HG02981 (cell line): ENCODE data around the gene BCL2L15.

Experiments used
- ATAC-seq: cut with Tn5 transposase; IDR thresholded peaks from one replicate; pipeline ENCODE4 v1.9.1; 2021; ENCODE audit warnings: mild to moderate bottlenecking, moderate library complexity; ENCODE audit not compliant: unreplicated experiment

BCL2L15 gene

GRCh38 chr1:113887402-113888175, at the start of gene BCL2L15:
Gene BCL2L15 (minus strand): TSS chr1:113887581. CDS start chr1:113887375, 206 bp downstream.
- ATAC-seq, result no peak

DNA sequence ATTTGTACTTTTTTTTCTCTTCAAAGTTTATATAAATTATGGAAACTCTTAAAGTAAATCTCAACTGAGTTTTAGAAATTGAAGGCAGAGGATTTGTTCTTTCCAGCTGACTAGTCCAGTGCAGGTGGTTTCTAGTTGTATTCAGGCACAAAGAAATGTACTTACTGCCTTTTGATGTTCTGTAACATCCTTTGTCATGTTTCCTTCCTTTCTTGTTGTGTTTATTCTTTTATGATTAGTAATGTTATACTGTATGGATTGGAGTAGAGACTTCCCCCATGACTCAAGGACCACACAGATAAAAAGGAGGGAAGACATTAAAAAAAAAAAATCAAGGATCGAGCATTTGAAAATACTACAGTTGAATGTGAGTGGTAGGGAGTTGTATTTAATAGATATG, 49.8 kb upstream of the BCL2L15 start:
- ATAC-seq, result no peak

DNA sequence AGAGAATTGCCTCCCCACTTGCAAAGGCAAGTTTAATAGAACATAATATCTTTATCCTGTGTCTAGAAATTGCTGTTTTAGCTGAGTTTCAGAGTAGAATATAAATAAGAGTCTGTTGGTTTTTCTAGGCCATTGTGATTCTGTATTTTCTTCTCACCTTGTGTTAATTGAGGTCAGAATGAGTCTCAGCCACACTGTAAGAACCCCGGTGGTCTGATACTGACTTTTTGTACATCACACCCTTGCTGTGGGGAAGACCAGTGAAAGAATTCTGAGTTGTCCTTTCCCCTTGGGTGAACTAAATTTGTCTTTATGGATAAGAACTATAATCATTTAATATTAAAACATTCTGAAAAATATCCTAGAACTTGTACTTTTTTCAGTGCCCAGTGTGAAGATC, 48.6 kb upstream of the BCL2L15 start:
- no peak for ATAC-seq

DNA sequence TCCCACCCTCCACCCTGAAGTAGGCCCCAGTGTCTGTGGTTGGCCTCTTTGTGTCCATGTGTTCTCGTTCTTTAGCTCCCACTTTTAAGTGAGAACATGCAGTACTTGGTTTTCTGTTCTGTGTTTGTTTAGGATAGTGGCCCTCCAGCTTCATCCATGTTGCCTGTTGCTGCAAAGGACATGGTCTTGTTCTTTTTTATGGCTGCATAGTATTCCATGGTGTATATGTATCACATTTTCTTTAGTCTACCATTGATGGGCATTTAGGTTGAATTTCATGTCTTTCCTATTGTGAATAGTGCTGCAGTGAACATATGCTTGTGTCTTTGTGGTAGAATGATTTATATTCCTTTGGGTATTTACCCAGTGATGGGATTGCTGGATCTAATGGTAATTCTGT, 47.8 kb upstream of the BCL2L15 start:
- ATAC-seq, result no peak

GRCh38 chr1:113934511-113935055, 47.2 kb upstream of the BCL2L15 start:
- no peak for ATAC-seq

DNA sequence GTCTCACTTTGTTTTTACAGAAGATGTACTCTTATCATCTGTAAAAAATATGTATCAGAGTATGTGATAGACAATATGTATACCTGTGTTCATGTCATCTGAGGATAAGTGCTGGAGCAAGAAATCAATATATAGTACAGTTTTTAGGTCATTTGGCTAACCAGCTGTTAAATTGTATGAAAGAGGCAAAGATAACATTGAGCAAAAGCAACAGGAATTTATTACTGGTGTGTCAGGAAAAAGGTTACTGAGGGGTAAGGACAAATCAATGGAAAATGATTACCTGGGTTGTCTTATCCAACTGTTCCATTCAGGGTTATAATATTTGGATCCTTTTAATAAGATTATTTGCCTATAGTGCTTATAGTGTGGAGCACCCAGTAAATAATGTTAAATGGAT, 46.6 kb upstream of the BCL2L15 start:
- ATAC-seq, result no peak

DNA sequence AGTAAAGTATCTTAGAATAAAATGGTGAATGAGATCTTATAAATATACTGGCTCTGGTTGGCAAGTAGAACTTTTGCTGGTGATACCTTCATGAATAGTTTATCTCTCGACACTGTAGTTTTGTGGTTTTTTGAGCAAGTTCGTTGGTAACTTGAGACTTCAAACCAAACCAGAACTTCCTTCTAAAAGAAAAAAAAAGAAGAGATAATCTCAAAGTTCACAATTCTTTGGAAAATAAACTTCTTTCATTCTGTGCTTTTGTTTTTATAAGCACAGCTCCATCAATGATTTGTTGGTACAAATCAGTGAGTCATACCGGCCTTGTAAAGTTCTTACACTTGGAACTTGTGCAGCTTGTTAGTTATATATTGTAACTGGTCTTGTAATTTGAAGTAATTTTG, 44.1 kb upstream of the BCL2L15 start:
- ATAC-seq, result no peak

DNA sequence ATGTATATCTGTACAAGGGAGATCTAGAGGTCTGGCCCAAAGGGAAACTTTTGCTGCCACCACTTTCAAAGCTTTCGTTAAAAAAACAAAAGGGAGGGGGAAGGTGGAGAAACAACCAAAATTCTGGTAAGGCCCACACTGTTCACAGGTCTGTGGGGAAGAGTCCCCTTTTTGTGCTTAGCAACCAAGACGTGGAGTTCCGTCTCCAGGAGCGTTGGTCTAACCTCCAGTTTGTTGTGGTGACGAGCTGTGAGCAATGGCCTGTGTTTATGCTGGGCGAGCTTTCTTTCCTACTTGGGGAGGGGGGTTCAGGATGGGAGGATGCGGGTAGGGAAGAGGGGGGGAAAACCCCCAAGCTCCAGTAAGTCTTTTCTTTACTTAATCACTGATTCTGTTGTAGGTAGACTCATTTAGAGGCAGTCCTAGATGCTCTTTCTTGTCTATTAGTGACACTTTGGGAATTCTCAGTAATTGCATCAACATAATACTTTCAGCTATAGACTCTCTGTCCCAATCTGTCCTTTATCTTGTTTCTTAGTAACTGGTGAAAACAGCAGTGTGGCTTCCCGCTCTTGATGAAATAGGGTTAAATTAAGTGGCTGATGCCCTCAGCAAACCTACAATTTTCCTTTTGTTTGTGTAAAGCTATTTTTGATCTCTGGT, 43.2 kb upstream of the BCL2L15 start:
- ATAC-seq, result peak; percentile 31

DNA sequence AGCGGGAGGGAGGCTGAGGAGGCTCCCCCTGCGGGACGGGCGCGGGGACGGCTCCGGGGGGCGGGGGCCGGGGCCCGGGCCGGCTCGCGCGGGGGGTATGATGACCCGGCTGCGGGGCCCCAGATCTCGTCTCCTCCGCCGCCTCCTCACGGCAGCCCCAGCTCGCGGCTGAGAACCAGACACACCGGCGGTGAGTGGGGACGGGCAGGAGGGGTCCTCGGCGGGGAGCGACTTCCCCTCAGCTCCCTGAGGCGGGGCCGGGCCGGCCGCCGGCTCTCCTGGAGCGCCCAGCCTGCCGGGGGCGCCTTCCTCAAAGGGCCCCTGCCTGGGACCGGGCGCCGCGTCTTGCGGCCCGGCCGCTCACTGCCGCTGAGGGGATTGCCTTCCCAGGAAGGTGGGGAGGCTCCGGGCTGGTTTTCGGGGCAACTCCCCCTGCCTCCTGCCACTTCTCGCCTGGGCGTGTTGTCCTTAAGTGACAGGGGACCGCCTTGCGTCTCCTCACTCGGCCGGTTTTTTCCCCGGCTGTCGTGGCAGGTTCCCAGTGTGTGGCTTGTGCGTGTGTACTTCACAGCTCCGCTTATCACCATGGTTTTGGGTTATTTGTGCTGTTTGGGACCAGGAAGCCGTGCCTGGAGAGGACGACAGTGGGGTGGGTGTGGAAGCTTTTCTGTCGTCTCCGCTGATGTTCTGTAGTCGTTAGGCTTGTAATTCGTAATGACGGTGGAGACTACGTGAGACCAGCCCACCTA, 42.5 kb upstream of the BCL2L15 start:
- ATAC-seq, result peak; percentile 27

GRCh38 chr1:113928941-113929749, 41.8 kb upstream of the BCL2L15 start, which contains the start of gene HIPK1:
Gene HIPK1 (plus strand): TSS chr1:113929324.
- ATAC-seq, result peak; percentile 45

GRCh38 chr1:113928187-113928930, 41.0 kb upstream of the BCL2L15 start:
- ATAC-seq, result peak; percentile 21

DNA sequence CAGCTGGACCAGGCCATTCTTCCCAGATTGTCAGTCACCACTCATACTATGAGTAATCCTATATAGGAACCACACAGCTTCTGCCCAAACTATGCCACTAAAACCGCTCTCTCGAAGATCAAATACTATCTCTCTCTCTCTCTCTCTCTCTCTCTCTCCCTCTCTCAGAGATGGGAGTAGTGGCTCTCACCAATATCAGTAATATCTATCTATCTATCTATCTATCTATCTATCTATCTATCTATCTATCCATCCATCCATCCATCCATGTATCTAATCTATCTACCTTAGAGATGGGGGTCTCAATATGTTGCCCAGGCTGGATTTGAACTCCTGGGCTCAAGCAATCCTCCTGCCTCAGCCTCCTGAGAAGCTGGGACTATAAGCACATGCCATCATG, 37.1 kb upstream of the BCL2L15 start:
- ATAC-seq, result no peak

- ATAC-seq, result no peak
These were observed 35.6 kb upstream of the BCL2L15 start for GRCh38 chr1:113922957-113923356.

- ATAC-seq, result no peak
These were observed 30.9 kb upstream of the BCL2L15 start for GRCh38 chr1:113918243-113918642.

GRCh38 chr1:113917400-113918082, 30.2 kb upstream of the BCL2L15 start:
- ATAC-seq, result no peak

GRCh38 chr1:113916974-113917373, 29.6 kb upstream of the BCL2L15 start:
- ATAC-seq, result no peak

DNA sequence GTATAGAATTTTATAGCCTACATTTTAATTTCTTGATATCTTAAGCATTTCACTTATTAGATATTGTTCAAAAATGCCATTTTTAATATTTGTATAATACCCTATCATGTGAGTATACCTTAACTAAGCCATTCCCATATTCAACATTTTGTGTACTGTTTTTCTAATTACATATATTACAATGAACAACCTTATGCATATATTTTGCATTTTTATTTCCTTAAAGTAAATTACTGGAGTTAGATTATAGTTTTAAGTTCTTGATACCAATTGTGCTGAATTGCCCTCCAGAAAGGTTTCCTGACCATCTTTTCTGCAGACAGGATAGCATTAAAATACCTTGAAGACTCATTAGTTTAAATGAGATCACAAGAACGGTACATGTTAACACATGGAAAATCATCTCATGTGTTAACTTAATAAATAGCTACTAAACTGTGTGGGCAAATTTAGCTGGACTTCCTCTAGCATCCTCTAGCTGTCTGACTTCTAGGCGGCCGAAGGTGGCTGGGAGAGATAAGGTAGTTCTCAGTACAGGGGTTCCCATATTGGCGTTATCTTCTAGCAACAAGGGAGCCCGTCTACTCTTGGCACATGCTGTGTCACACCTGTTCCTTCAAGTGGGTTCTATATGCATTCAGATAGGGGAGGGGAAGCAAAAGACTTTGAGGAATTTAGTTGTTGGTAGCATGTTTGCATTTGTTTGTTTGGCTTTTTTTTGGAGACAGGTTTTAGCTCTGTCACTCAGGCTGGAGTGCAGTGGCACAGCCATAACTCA, 26.7 kb upstream of the BCL2L15 start:
- ATAC-seq, result no peak

DNA sequence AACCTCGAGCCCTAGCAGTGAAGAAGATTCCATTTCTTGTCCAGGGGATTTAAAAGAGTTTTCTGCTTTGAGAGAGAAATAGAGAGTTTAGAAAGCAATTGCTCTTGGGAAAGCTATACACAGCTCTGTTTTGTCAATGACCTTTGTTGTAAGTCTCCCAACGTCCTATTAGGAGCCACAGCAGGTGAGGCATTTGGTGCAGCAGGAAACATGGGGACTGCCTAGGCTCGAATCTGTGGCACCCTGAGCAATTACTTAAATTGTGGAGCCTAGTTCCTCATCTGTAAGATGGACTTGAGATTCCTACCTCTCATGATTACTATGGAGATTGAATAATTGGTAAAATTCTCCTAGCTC, 25.9 kb upstream of the BCL2L15 start:
- no peak for ATAC-seq
